LNCaP clone FGC (cell line): ENCODE measurements around the gene MRPS15.
"Not testable (repeated sequence)": the region's sequence is repeated elsewhere in the genome, so short reads cannot be mapped to it uniquely, and the experiment has no call there.

Experiments used
- DNase-seq: peaks from one replicate; pipeline ENCODE4 v3.0.0-alpha.2; 2011; ENCODE audit warnings: low read depth
- H3K4me3 ChIP-seq: 2 replicates; pipeline ENCODE4 v1.5.1; 2011; ENCODE audit warnings: mild to moderate bottlenecking, low read depth, low read length, control low read depth
- TF ChIP-seq, protein P1 (sequence below): IDR thresholded peaks from 2 replicates; pipeline ENCODE4 v1.5.1; 2012; ENCODE audit warnings: mild to moderate bottlenecking; ENCODE audit not compliant: control insufficient read depth, insufficient read depth; ENCODE audit errors: extremely low read depth

Gene MRPS15

DNA sequence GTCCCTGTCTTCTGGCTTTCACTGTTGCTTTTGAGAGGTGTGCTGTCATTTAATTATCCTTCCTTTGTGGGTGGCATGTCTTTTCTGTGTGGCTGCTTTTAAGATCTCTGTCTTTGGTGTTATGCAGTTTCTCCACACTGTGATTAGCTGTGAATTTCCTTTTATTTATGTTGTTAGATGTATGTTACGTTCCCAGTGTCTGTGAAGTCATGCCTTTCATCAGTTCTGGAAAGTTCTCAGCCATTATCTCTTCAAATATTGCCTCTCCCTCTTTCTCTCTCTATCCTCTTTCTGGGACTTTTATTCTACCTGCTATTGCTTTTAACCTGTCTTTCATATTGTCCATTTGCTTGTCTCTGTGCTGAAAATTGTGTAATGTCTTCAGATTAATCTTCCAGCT, 39.5 kb upstream of the MRPS15 start:
- TF ChIP-seq, protein P1, sequence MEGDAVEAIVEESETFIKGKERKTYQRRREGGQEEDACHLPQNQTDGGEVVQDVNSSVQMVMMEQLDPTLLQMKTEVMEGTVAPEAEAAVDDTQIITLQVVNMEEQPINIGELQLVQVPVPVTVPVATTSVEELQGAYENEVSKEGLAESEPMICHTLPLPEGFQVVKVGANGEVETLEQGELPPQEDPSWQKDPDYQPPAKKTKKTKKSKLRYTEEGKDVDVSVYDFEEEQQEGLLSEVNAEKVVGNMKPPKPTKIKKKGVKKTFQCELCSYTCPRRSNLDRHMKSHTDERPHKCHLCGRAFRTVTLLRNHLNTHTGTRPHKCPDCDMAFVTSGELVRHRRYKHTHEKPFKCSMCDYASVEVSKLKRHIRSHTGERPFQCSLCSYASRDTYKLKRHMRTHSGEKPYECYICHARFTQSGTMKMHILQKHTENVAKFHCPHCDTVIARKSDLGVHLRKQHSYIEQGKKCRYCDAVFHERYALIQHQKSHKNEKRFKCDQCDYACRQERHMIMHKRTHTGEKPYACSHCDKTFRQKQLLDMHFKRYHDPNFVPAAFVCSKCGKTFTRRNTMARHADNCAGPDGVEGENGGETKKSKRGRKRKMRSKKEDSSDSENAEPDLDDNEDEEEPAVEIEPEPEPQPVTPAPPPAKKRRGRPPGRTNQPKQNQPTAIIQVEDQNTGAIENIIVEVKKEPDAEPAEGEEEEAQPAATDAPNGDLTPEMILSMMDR, result no peak
- no peak for DNase-seq
- no peak overlapping the region for H3K4me3 ChIP-seq

DNA sequence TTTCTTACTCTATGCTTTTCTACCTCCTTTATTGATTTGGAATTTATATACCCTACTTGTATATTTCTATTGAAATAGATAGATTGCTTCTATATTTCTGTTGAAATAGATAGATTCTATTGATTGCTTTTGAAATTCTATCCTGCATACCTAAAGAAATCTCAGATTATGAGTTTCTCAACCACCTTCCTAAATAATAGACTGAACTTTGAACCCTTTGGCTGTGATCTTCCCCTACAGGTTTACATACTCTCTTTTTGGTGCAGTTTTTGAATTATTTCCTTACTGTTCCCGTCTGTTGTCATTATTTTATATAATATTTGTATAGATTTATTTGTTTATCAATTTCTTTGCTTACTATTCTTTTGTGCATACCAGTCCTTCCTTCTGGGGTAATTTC, 39.0 kb upstream of the MRPS15 start:
- H3K4me3 ChIP-seq, result no peak overlapping the region
- DNase-seq, result no peak
- TF ChIP-seq, protein P1, result no peak

DNA sequence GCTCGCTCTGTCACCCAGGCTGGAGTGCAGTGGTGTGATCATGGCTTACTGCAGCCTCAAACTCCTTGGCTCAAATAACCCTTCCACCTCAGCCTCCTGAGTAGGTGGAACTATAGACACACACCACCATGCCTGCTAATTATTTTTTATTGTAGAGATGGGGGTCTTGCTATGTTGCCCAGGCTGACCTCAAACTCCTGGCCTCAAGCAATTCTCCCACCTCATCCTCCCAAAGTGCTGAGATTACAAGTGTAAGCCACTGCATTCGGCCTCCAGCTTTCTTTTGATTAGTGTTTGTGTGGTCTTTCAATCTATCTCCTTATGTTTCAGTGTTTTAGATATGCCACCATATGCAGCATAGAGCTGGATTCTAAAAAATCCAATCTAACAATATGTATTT, 38.4 kb upstream of the MRPS15 start:
- TF ChIP-seq, protein P1, result no peak
- H3K4me3 ChIP-seq, result no peak overlapping the region
- no peak for DNase-seq

DNA sequence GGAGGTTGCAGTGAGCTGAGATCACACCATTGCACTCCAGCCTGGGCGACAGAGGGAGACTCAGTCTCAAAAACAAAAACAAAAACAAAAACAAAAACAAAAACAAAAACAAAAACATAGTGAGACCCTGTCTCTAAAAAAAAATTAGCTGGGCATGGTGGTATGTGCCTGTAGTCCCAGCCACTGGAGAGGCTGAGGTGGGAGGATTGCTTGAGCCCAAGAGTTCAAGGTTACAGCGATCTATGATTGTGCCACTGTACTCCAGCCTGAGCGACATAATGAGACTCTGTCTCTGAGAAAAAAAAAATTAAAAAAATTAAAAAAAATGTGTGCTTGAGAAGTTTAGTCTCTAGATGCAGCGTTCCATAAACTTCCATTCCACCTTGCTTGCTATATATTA, 37.7 kb upstream of the MRPS15 start:
- not testable (repeated sequence) for DNase-seq, H3K4me3 ChIP-seq

DNA sequence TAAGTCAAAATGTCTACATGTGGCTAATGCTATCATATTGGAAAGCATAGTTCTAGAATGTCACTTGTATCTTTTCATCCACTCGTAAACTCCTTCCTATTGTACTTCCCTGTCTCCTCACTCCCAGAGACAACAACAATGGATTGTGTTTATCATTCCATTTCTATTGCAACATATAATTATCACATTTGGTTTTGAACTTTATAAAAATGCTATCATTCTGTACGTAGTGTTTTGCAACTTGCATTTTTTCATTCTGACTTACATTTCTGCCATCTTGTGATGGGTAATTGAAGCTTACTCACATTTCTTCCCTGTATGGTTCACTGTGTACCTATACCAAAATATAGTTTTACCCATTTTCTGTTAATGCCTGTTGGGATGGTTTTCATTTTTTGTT, 33.0 kb upstream of the MRPS15 start:
- no peak for DNase-seq
- TF ChIP-seq, protein P1, result no peak
- no peak overlapping the region for H3K4me3 ChIP-seq

DNA sequence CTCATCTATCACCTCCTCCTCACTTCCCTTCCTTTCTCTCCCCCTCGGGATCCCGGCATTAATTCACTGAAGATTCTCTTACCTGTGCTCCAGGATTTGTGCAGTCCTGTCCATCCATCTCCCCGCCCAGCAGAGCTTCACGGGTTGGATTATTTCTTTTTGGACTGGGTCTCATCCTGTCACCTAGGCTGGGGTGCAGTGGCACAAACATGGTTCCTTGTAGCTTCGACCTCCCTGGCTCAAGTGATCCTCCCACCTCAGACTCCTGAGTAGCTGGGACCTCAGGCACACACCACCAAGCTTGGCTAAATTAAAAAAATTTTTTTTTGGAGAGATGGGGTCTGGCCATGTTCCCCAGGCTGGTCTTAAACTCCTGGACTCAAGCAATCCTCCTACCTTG, 30.8 kb upstream of the MRPS15 start:
- no peak for DNase-seq
- no peak overlapping the region for H3K4me3 ChIP-seq
- TF ChIP-seq, protein P1, result no peak

DNA sequence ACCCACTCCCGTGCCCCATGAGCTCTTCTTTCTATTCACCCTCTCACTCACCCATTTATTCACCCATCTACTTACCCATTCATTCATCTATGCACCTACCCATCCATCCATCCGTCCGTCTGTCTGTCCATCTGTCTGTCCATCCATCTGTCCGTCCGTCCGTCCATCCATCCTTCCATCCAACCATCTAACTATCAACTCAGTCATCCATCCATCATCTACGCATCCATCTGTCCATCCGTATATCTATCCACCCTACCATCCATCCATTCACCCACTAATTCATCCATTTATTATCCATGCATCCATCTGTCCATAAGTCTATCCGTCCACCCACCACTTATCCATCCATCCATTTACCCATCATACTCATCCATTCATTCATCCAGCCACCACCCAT, 29.3 kb upstream of the MRPS15 start:
- H3K4me3 ChIP-seq, result no peak overlapping the region
- no peak for DNase-seq
- TF ChIP-seq, protein P1, result no peak

DNA sequence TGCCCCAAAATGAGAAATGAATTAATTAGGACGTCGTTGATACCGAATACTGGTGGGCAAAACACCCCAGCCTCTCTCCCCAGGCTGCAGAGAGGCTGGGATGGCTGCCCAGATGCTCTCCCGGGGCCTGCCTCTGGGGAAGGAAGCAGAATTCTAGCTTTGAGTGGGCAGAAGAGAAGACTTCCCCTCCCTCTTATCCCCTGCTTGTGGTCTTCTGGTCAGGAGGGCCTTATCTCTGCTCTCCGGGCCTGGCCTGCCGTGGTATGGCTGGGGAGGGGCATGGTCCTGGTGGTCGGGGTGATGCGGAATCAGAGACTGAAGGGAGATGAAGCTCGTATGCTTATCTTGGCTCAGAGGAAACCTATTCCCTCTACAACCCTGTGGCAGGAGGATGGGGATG, 28.3 kb upstream of the MRPS15 start:
- H3K4me3 ChIP-seq, result no peak overlapping the region
- no peak for DNase-seq
- TF ChIP-seq, protein P1, result no peak

DNA sequence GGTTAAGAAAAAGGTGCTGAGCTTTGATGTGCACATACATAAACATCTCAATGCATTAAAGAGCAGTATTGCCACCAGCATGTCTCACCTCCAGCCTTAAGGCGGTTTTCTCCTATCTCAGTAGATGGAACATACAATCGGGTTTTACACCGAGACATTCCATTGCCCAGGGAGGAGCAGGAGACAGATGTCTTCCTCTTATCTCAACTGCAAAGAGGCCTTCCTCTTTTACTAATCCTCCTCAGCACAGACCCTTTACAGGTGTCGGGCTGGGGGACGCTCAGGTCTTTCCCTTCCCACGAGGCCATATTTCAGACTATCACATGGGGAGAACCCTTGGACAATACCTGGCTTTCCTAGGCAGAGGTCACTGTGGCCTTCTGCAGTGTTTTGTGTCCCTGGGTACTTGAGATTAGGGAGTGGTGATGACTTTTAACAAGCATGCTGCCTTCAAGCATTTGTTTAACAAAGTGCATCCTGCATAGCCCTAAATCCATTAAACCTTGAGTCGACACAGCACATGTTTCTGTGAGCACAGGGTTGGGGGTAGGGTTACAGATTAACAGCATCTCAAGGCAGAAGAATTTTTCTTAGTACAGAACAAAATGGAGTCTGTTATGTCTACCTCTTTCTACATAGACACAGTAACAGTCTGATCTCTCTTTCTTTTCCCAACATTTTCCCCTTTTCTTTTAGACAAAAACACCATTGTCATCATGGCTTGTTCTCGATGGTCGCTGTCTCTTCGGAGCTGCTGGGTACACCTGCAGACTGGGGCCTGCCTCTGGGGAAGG, 25.3 kb upstream of the MRPS15 start:
- not testable (repeated sequence) for H3K4me3 ChIP-seq, DNase-seq
